ENCODE measurements around the gene FBXW7.

The FBXW7 gene

GRCh38 chr4:152417673-152418072, 118.2 kb downstream of the FBXW7 start:
- DNase-seq: no peak

DNA sequence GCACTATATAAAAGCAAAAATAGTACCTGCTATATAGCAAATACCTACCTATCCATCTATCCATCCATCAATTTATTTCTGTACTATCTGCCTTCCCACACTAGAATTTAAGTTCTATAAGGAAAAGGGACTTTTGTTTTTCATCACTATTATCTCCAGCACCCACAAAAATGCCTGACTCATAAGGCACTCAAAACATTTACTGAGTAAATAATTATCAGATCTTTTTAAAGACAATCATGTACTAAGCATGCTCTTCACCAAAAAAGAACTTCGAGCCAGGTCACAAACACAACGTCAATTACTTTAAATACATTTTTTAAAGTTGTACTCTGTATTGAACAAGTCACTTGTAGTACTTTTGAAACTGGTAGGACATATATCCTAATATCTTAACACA, 119.9 kb downstream of the FBXW7 start:
- no peak for DNase-seq

DNA sequence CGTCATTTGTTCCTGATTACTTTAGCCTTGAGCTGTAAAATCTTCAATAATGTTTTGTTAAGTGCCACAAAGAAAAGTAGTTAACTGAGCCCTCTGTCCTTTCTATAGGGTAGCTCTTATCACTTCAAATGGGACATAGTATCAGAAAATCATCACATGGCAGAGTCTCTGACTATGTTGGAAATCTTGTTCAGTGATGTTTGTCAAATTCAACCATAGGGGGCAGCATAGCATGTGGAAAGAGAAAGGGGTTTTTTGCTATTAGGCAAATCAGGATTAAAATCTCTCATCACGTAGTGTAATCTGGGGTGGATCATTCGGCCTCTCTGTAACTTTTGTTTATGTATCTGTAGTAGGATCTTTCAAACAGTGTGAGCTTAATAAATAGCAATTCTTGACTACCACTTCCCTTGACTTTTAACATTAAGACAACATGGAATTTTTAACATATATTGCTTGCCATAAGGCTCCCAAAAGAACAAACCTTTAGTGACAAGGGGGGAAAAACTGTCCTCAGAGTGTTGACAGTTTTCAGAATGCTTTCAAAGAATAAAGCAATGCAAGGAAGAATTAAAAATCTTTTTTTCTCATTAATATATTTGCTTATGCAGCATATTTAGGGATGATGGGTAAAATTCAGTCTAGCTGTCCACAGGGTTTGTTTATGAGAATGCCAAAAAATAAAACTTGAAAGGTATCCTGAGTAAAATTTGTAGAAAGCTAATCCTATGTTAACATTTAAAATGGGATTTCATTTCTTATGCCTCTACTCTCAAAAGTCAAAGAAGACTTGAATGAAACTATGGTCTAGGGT, 127.2 kb downstream of the FBXW7 start:
- peak; percentile 17 for DNase-seq

- DNase-seq: no peak
Observed at GRCh38 chr4:152401424-152401823, 134.5 kb downstream of the FBXW7 start.

DNA sequence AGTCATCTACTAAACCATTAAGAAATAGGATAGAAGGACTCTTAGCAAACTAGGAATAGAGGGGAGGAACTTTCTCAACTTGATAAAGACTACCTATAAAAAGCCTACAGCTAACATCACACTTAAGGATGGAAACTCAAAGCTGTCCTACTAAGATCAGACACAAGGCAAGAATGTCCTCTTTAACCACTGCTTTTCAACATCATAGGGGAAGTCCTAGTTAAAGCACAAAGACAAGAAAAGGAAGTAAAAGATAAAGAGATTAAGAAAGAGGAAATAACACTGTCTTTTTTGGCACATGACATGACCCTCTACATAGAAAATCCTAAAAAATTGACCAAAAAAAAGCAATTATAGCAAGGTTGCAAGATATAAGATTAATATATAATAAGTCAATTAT, 136.6 kb downstream of the FBXW7 start:
- no peak for DNase-seq

- no peak for DNase-seq
Observed at GRCh38 chr4:152398060-152398459, 137.8 kb downstream of the FBXW7 start.

- DNase-seq: no peak
Observed at GRCh38 chr4:152394791-152395190, 141.1 kb downstream of the FBXW7 start.

DNA sequence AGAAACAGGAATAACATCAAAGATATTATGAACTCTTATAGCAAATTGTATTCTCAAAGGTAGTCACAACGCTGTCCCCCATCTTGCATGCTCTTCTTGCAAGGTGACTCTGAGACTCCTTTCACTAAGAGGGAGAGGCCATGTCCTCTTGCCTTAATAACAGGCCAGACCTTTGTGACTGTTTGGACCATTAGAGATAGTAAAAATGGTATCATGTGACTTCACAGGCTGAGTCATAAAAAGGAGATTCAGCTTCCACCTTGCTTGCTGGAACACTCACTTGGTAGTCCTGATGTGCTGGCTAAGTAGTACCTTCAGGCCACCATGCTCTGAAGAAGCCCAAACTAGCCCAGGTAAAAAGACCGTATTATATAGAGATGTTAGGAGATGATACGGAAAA, 143.8 kb downstream of the FBXW7 start:
- DNase-seq: no peak

- no peak for DNase-seq
Observed at GRCh38 chr4:152390216-152390615, 145.7 kb downstream of the FBXW7 start.

- no peak for DNase-seq
Observed at GRCh38 chr4:152389359-152389758, 146.5 kb downstream of the FBXW7 start.

GRCh38 chr4:152385551-152385950, 150.3 kb downstream of the FBXW7 start:
- no peak for DNase-seq

DNA sequence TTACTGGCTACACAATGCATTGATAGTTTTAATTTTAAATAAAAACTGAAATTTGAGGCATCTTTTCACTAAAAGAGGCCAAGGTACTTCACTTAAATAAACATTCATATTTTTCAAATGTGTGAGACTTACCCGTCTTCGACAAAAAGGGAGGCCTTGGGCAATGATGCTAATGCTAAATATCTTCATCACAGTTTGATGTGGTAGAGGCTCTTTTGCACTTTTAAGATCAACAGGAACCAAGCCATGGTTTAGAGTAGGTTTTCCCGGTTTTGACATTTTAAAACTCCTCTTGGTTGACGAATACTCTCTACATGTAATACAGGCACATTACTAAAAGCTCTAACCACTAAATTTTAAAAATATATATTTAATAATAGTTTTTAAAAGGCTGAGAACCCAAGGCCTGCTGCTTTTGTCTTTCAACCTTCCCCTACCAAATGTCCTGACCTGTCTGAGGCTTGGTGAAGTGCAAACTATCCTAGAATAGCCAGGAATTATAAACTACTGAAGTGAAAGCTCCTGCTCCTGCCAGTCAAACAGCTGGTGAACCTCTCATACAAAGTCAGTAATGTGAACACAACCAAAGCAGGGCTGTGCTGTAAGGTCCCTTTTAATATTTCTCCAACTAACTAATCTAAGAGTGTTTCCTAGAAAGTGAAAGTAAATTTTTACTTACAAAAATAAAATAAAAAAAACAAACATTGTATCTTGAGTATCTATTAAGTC, 153.7 kb downstream of the FBXW7 start:
- no peak for DNase-seq

GRCh38 chr4:152380919-152381318, 155.0 kb downstream of the FBXW7 start:
- no peak for DNase-seq

- no peak for DNase-seq
Observed at GRCh38 chr4:152380185-152380584, 155.7 kb downstream of the FBXW7 start.

- DNase-seq: no peak
Observed at GRCh38 chr4:152374606-152375285, 161.1 kb downstream of the FBXW7 start.

DNA sequence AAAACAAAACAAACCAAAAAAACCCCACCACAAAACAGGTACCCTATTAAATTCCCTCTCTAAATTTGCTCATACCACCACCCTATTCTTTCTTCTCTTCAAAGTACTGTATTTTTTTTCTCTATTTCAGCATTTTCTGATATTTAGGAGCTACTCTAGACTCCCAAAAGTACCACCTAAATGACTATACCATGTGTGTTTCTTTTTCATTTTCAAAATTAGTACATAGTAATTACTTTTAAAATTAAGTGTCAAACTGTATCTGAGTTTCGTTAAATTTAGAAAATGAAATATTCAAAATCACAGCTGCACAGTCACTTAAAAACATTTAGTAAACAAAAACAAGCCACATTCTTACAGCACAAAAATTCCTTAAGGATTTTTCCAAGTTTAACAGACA, 161.7 kb downstream of the FBXW7 start:
- DNase-seq: no peak

- DNase-seq: no peak
Observed at GRCh38 chr4:152372444-152372843, 163.4 kb downstream of the FBXW7 start.

DNA sequence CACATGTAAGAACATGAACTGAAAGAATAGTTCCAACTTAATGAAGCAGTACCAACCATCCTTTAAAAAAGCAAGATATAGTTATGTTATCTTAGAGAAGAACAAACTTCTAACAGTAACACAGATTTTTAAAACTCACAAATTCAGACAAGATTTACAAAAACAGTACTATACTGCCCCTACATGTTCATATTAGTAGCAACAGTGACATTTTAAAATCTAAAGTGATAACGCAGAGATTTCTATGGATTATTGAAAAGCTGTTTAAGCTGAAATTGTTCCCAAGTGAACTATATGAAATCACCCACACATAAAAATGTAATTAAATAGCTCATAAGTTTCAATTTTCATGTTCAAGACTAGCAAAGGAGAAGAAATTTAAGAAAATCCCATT, 166.0 kb downstream of the FBXW7 start:
- DNase-seq: no peak

DNA sequence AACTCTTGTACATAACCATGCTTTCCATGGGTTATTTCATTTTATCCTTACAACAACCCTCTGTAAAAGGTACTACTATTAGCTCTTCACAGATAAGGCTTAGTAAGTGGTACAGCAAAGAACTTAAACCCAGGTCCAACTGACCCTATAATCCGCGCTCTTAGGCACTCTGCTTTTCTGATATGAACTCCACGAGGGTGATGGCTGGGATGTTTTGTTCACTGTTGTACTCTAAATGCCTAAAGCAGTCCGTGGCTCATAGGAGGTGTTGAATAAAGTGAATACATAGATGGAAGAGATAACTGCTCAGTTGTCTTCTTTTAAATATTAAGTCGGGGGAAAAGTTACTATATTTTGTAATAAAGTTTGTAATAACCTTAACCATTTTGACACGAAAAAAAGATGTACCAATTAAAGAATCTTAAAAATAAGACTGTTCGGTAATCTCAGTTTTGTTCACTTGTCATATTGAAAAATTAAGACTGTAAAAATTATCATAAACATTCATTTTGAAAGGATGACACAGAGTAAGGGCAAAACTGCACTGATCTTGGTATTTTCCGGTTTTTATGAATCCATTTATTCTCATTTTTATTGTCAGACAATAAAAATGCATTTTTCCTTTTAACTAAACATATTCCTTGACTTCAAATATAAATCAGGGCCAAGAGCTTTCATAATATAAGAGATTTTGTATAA, 166.5 kb downstream of the FBXW7 start:
- no peak for DNase-seq

- DNase-seq: no peak
Observed at GRCh38 chr4:152368001-152368400, 167.9 kb downstream of the FBXW7 start.

- DNase-seq: no peak
Observed at GRCh38 chr4:152364883-152365282, 171.0 kb downstream of the FBXW7 start.

- DNase-seq: no peak
Observed at GRCh38 chr4:152364383-152364782, 171.5 kb downstream of the FBXW7 start.

- DNase-seq: no peak
Observed at GRCh38 chr4:152363904-152364303, 172.0 kb downstream of the FBXW7 start.
